PFSK-1 (cell line): Measurements from ENCODE around the gene CLTCL1.

Experiments used
- FOXP2 ChIP-seq: optimal IDR thresholded peaks from 2 replicates; pipeline ENCODE3; 2011; ENCODE audit warnings: borderline replicate concordance, control low read depth, inconsistent platforms; ENCODE audit not compliant: insufficient read depth; ENCODE audit errors: extremely low read length, extremely low read depth
- POLR2AphosphoS5 ChIP-seq: IDR thresholded peaks from 2 replicates; pipeline ENCODE4 v1.6.1; 2012; ENCODE audit warnings: low read depth, mild to moderate bottlenecking, control low read depth, low read length, moderate library complexity
- SIN3A ChIP-seq: IDR thresholded peaks from 2 replicates; pipeline ENCODE4 v1.6.1; 2012; ENCODE audit warnings: mild to moderate bottlenecking, low read length, moderate library complexity, borderline replicate concordance; ENCODE audit not compliant: insufficient read depth
- TAF1 ChIP-seq: IDR thresholded peaks from 2 replicates; pipeline ENCODE4 v1.6.1; 2012; ENCODE audit warnings: low read length, control low read depth, borderline replicate concordance; ENCODE audit not compliant: insufficient read depth
- TF ChIP-seq, protein P1 (sequence below), 2 experiments: IDR thresholded peaks; 2 replicates each; pipeline versions ENCODE4 v1.6.1 to v1.8.0; 2011 to 2012; ENCODE audit warnings: low read depth in 2 of 2, low read length in 2 of 2, control low read depth in 1 of 2, inconsistent platforms in 1 of 2, mild to moderate bottlenecking in 1 of 2, moderate library complexity in 1 of 2; ENCODE audit not compliant: insufficient read depth in 1 of 2

Gene CLTCL1

DNA sequence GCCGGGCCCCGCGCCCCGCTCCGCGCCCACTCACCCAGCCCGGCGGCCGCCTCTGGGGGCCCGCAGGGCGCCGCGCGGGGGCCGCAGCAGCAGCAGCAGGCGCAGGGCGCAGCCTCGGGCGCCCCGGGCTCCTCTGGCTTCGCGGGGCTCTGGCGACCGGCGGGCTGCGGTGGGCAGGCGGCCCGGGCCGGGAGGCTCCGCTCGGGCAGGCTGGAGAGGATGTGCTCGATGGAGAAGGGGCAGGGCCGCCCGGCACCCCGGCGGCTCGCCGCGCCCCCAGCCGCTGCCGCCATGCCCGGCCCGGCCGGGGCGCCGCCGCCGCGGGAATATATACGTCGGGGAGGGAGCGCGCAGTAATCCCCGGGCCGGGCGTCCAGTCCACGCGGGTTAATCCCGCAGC, 141.5 kb downstream of the CLTCL1 start, which contains the start of gene GSC2:
Gene GSC2, minus strand, starts transcription at position 302 of the 400 bp plus-strand sequence. Its CDS starts 9 bp downstream, at position 293.
- TF ChIP-seq, protein P1, sequence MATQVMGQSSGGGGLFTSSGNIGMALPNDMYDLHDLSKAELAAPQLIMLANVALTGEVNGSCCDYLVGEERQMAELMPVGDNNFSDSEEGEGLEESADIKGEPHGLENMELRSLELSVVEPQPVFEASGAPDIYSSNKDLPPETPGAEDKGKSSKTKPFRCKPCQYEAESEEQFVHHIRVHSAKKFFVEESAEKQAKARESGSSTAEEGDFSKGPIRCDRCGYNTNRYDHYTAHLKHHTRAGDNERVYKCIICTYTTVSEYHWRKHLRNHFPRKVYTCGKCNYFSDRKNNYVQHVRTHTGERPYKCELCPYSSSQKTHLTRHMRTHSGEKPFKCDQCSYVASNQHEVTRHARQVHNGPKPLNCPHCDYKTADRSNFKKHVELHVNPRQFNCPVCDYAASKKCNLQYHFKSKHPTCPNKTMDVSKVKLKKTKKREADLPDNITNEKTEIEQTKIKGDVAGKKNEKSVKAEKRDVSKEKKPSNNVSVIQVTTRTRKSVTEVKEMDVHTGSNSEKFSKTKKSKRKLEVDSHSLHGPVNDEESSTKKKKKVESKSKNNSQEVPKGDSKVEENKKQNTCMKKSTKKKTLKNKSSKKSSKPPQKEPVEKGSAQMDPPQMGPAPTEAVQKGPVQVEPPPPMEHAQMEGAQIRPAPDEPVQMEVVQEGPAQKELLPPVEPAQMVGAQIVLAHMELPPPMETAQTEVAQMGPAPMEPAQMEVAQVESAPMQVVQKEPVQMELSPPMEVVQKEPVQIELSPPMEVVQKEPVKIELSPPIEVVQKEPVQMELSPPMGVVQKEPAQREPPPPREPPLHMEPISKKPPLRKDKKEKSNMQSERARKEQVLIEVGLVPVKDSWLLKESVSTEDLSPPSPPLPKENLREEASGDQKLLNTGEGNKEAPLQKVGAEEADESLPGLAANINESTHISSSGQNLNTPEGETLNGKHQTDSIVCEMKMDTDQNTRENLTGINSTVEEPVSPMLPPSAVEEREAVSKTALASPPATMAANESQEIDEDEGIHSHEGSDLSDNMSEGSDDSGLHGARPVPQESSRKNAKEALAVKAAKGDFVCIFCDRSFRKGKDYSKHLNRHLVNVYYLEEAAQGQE (IDR thresholded peaks at IDR 0.05; ENCODE audit: insufficient read depth in 1 of 2, low read depth in 2 of 2, low read length in 2 of 2): no peak
- TF ChIP-seq FOXP2 (no peak), SIN3A (no peak), POLR2AphosphoS5 (no peak), TAF1 (no peak)

DNA sequence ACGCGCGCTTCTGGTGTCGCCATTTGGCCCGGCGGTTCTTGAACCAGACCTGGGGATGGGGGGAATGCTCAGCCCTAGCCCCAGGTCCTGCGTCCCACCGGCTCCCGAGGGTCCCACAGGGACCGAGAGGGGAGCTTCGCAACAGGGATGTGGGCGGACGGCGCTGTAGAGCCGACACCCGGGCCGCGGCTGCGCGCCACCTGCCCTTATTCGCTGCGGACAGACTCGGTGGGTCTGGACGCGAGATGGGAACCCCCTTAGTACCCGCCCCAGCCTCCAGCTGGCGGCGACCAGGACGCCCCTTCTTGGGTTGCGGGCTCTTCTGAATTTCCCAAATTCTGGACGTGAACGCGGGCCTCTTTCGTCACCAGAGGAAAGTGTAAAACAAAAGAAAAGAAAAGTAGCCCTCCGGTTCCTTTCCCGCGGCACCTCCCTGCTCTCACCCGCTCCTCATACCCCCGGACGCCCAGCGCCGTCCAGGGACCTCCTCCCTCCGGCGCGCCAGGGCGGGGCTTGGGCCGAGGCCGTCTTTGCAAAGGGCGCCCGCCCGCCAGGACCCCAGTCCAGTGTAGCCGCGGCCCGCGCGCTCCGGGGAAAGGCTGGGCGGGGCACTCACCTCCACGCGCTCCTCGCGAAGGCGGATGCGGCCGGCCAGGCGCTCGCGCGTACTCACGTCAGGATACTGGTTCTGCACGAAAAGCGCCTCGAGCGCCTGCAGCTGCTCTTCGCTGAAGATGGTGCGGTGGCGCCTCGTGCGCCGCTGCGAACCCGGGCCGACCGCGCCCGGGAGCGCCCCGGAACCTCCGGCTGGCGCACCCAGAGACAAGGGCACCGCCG, 142.3 kb downstream of the CLTCL1 start:
- TF ChIP-seq SIN3A (no peak), POLR2AphosphoS5 (no peak), TAF1 (no peak), FOXP2 (no peak)
- TF ChIP-seq, protein P1 (IDR thresholded peaks at IDR 0.05; ENCODE audit: insufficient read depth in 1 of 2, low read depth in 2 of 2, low read length in 2 of 2): no peak

DNA sequence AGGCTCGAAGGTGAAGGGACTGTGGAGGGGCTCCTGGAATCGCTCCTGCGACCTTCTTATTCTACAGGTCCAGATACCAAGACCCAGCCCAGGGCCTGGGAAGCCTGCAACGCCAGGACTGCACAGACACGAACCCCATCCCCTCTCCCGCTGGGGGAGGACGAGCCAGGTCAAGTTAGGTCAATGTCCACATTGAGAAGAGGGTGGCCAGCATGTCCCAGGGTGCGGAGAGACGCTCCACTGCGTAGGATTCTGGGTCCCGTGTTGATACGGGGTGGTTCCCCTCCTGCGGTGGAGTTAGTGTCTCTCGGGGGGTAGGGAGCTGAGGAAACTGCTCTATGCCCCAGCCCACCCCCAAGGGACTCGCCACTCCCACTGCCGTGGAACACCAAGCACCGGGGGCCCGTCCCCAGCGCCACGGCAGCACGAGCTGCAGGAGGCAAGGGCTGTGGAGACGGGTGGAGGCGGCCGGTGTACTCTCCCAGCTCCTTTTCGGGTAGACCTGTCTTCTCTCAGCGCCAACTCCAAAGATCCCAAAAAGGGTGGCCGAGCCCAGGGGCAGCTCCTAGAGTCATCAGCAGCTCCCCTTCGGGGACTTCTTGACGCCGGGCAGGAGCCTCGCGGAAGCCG, 143.0 kb downstream of the CLTCL1 start:
- TF ChIP-seq FOXP2: no peak
- TF ChIP-seq, protein P1 (IDR thresholded peaks at IDR 0.05; ENCODE audit: insufficient read depth in 1 of 2, low read depth in 2 of 2, low read length in 2 of 2): no peak
- TF ChIP-seq POLR2AphosphoS5: no peak
- TF ChIP-seq SIN3A: no peak
- TF ChIP-seq TAF1: no peak

DNA sequence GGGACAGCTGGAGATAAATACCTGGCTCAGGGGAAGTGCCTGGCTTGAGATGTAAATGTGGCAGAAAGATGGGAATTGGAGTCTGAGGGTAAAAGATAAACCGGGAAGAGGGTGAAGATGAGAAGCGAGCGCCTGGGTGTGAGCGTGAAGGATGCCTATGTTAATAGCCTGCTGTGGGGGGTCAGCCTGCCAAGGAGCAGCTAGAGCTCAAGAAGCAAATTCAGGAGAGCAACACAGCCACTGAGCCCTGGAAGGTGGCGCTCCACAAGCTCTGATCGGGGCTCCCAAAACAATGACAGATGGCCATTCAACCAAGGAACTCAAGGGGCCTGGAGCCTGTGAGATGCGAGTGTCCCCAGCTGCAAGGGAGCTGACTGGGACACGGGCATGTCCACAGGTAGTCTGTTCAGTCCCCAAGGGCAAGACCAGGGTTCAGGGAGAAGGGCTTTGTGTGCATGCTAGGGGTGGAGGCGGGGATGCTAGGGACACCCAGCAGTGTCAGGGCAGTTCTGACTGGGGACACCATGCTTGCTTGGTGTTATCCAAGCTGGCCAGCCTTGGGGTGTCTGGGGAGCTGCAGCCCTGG, 144.2 kb downstream of the CLTCL1 start:
- no peak for TF ChIP-seq FOXP2
- TF ChIP-seq POLR2AphosphoS5: no peak
- no peak for TF ChIP-seq SIN3A
- TF ChIP-seq TAF1: no peak

- TF ChIP-seq, protein P1 (IDR thresholded peaks at IDR 0.05; ENCODE audit: insufficient read depth in 1 of 2, low read depth in 2 of 2, low read length in 2 of 2): no peak
- no peak for TF ChIP-seq SIN3A
- no peak for TF ChIP-seq FOXP2
- TF ChIP-seq POLR2AphosphoS5: no peak
- TF ChIP-seq TAF1: no peak
These were observed 145.1 kb downstream of the CLTCL1 start for GRCh38 chr22:19146215-19146968.
